Endothelial cell of umbilical vein (primary cell): ENCODE results near the gene SULF2. TPM values are rescaled to one million over a fixed set of nuclear protein-coding genes. Genes with fewer than 3 reads are reported as not detected.
A peak's percentile ranks its signal among the peaks of the same experiment; 100 is the strongest.

Source experiments
- BruUV-seq: library from RNA; stranded (reverse); fragments of 400-500 nt; replicated peaks from 2 replicates; lab custom pipeline; 2021; lab: Mats Ljungman, UMichigan
- CTCF ChIA-PET: fragments of 300-600, 350-600 bp; sonication (Branson Sonifier 250); formaldehyde crosslinking; loops from one replicate; lab custom pipeline; 2021; ENCODE audit warnings: antibody characterized with exemption, inconsistent platforms; lab: Charles Lee
- POLR2A ChIA-PET: fragments of 300-600, 350-600 bp; sonication (Branson Sonifier 250); formaldehyde crosslinking; loops from one replicate; lab custom pipeline; 2021; ENCODE audit warnings: antibody characterized with exemption, inconsistent platforms; lab: Charles Lee
- DNase-seq: peaks from one replicate; pipeline ENCODE4 v3.0.0-alpha.2; 2011; ENCODE audit warnings: low read depth, low spot score
- FAIRE-seq: peaks from 2 replicates; lab custom pipeline; 2011; peaks lifted over from hg19 to GRCh38; lab: Jason Lieb, UNC
- H2AFZ ChIP-seq: 2 replicates; pipeline ENCODE4 v1.6.0; 2012; ENCODE audit warnings: low read depth, low read length, control low read depth, inconsistent platforms
- H3K27ac ChIP-seq: 2 replicates; pipeline ENCODE4 v1.5.1; 2011; ENCODE audit warnings: low read depth, mild to moderate bottlenecking, control low read depth, low read length, moderate library complexity; ENCODE audit not compliant: insufficient read depth
- H3K27me3 ChIP-seq, 2 experiments: 2 replicates each; pipeline versions ENCODE4 v1.6.0 to v1.6.1; 2011; ENCODE audit warnings: low read length in 2 of 2, mixed read lengths in 1 of 2; ENCODE audit not compliant: control insufficient read depth in 2 of 2, insufficient read depth in 2 of 2
- H3K36me3 ChIP-seq, 2 experiments: 2 replicates in 1 of 2; 3 replicates in 1 of 2; pipeline ENCODE4 v1.5.1; 2011; ENCODE audit warnings: low read length in 2 of 2, mild to moderate bottlenecking in 1 of 2, moderate library complexity in 1 of 2; ENCODE audit not compliant: control insufficient read depth in 2 of 2, insufficient read depth in 2 of 2; ENCODE audit errors: extremely low read depth in 1 of 2
- H3K4me1 ChIP-seq: 3 replicates; pipeline ENCODE4 v1.5.1; 2011; ENCODE audit warnings: mild to moderate bottlenecking, low read length; ENCODE audit not compliant: control insufficient read depth, insufficient read depth; ENCODE audit errors: extremely low read depth
- H3K4me2 ChIP-seq: 2 replicates; pipeline ENCODE4 v1.6.1; 2011; ENCODE audit warnings: low read length, control low read depth, mixed read lengths; ENCODE audit not compliant: insufficient read depth
- H3K4me3 ChIP-seq, 3 experiments: fragments of 200-600 bp in 1 of 3; sonication (generic), shearing (Covaris generic) in 1 of 3; replicated peaks in 1 of 3; 2 replicates each; pipeline ENCODE4 v1.5.1; 2011 to 2016; ENCODE audit warnings: control low read depth in 3 of 3, low read length in 3 of 3, mild to moderate bottlenecking in 2 of 3, inconsistent platforms in 1 of 3, low read depth in 1 of 3, moderate library complexity in 1 of 3; ENCODE audit not compliant: insufficient read depth in 1 of 3
- H3K79me2 ChIP-seq: 2 replicates; pipeline ENCODE4 v1.6.0; 2012; ENCODE audit warnings: low read length, inconsistent platforms; ENCODE audit not compliant: control insufficient read depth, insufficient read depth
- H3K9ac ChIP-seq: replicated peaks from 2 replicates; pipeline ENCODE3; 2011; ENCODE audit warnings: low read length, control low read depth; ENCODE audit not compliant: insufficient read depth; ENCODE audit errors: extremely low read depth
- H3K9me1 ChIP-seq: replicated peaks from 3 replicates; pipeline ENCODE4 v1.6.0; 2011; ENCODE audit warnings: mild to moderate bottlenecking, low read length; ENCODE audit not compliant: control insufficient read depth, insufficient read depth; ENCODE audit errors: extremely low read depth
- H3K9me3 ChIP-seq: replicated peaks from 2 replicates; pipeline ENCODE4 v1.5.1; 2012; ENCODE audit warnings: low read length, inconsistent platforms; ENCODE audit not compliant: control insufficient read depth, insufficient read depth
- H4K20me1 ChIP-seq: replicated peaks from 2 replicates; pipeline ENCODE3; 2011; ENCODE audit warnings: mild to moderate bottlenecking, low read length; ENCODE audit not compliant: control insufficient read depth, insufficient read depth; ENCODE audit errors: extremely low read depth
- EZH2 ChIP-seq: IDR thresholded peaks from 2 replicates; pipeline ENCODE4 v1.6.1; 2012; ENCODE audit warnings: borderline replicate concordance, low read depth, mild to moderate bottlenecking, moderate library complexity, low read length, inconsistent platforms; ENCODE audit not compliant: severe bottlenecking
- FOS ChIP-seq: IDR thresholded peaks from 2 replicates; pipeline ENCODE4 v1.6.1; 2011; ENCODE audit warnings: mild to moderate bottlenecking, low read length, moderate library complexity, borderline replicate concordance; ENCODE audit not compliant: insufficient read depth
- MYC ChIP-seq: IDR thresholded peaks from one replicate; pipeline ENCODE4 v1.6.1; 2011; ENCODE audit warnings: mild to moderate bottlenecking, low read depth, low read length
- POLR2A ChIP-seq: IDR thresholded peaks from 2 replicates; pipeline ENCODE4 v1.6.1; 2012; ENCODE audit warnings: low read depth, mild to moderate bottlenecking, control low read depth, low read length
- POLR2AphosphoS5 ChIP-seq: IDR thresholded peaks from 2 replicates; pipeline ENCODE4 v1.6.1; 2012; ENCODE audit warnings: low read depth, mild to moderate bottlenecking, control low read depth, low read length, moderate library complexity; ENCODE audit not compliant: insufficient read depth
- dilution Hi-C: fragments of 300-500 bp; cut with MboI; formaldehyde crosslinking; loops from one replicate; pipeline ENCODE4 v1.15.0; 2019; ENCODE audit warnings: low sequenced_read_pairs; ENCODE audit not compliant: extremely low pct_ligation_motif_present
- intact Hi-C: fragments of 100-400 bp; cut with micrococcal nuclease; formaldehyde crosslinking; loops from one replicate; pipeline ENCODE4 v1.10.0; 2022
- polyA plus RNA-seq, 4 experiments: library from polyadenylated mRNA; depleted of rRNA in 3 of 4; stranded (reverse) in 3 of 4; unstranded in 1 of 4; fragments of >200 nt; gene quantifications; 2 replicates each; pipeline versions ENCODE4 v1.2.1 to v1.2.3, GENCODE V29; 2011 to 2012; ENCODE audit warnings: missing spikeins in 1 of 4
- total RNA-seq: library from RNA; stranded (reverse); gene quantifications from 2 replicates; pipeline ENCODE4 v1.2.3, GENCODE V29; 2021
- TF ChIP-seq, protein P1 (sequence below): IDR thresholded peaks from 2 replicates; pipeline ENCODE4 v1.6.1; 2011; ENCODE audit not compliant: insufficient read depth, insufficient read length
- TF ChIP-seq, protein P2 (sequence below), 2 donors: IDR thresholded peaks; 1 replicate in 1 of 2; 2 replicates in 1 of 2; pipeline ENCODE4 v1.5.1; 2011; ENCODE audit warnings: low read length in 2 of 2, mild to moderate bottlenecking in 2 of 2, moderate library complexity in 2 of 2, control low read depth in 1 of 2, inconsistent platforms in 1 of 2, low read depth in 1 of 2; ENCODE audit not compliant: insufficient read depth in 1 of 2; ENCODE audit errors: extremely low read depth in 1 of 2

Gene SULF2
- total and polyA plus RNA-seq, 2 donors (not counting 3 experiments of a cell fraction or from before 2014, with no cell fraction given), result 58.5 to 160 TPM

DNA sequence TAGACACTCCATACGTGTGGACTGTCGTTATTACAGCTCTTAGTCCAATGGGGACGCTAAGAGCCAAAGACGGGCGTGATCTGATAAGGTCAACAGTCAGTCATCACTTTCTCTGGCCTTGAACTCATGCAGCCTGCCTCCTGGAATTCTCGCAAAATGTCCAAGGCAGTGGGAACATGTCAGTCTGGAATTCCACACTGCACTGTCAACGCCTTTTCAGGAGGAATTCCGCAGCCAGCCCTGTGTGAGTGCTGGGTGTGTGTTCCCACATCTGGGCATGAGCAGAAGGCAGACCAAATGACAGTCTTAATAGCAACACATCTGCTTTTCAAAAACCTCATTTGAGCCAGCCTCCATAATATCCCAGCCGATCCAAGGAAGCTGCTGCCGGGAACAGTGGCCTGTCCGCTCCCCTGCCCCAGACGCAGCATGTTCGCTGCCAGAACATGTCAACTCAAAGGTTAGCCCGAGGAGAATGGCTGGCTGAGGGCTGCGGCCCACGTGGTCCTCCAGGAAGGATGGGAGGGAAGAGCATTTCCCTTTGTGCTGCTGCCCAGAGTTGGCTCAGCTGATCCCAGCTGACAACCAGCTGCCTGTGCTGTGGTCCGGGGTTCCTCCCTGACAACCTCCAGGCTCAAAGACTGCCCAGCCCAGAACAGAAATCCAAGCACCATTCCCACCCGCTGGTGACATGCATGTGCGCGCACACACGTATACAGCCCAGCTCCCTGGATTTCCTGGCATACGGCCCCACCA, 103.1 kb downstream of the SULF2 start:
- no peaks in the 10 kb centered on the region for H4K20me1 ChIP-seq
- intact Hi-C loops (no loop called here), dilution Hi-C loops (no loop called here)
- no peaks in the 10 kb centered on the region for H3K79me2 ChIP-seq
- H3K9me3 ChIP-seq, result no peaks in the 10 kb centered on the region
- no peak overlapping the region for H2AFZ ChIP-seq
- no peaks in the 10 kb centered on the region for H3K36me3 ChIP-seq
- no peak overlapping the region for H3K27ac ChIP-seq
- TF ChIP-seq, protein P1, sequence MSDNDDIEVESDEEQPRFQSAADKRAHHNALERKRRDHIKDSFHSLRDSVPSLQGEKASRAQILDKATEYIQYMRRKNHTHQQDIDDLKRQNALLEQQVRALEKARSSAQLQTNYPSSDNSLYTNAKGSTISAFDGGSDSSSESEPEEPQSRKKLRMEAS, result peak; percentile 79
- no peak for TF ChIP-seq MYC
- DNase-seq (peak; percentile 54), FAIRE-seq (peak; percentile 28)
- no peaks in the 10 kb centered on the region for H3K27me3 ChIP-seq
- ChIA-PET POLR2A (no interaction called here), CTCF (interaction anchor here (0.9 to 15.4 kb wide), 4 partner anchors 27 to 938 kb away, joined by 3 to 302 read pairs (median 5); no protein-coding TSS in a partner anchor)
- no peak overlapping the region for H3K9ac ChIP-seq
- no peak overlapping the region for H3K4me2 ChIP-seq
- no peak overlapping the region for H3K4me3 ChIP-seq
- BruUV-seq, result no TSS peak
- H3K4me1 ChIP-seq, result no peaks in the 10 kb centered on the region
- H3K9me1 ChIP-seq, result no peaks in the 10 kb centered on the region

DNA sequence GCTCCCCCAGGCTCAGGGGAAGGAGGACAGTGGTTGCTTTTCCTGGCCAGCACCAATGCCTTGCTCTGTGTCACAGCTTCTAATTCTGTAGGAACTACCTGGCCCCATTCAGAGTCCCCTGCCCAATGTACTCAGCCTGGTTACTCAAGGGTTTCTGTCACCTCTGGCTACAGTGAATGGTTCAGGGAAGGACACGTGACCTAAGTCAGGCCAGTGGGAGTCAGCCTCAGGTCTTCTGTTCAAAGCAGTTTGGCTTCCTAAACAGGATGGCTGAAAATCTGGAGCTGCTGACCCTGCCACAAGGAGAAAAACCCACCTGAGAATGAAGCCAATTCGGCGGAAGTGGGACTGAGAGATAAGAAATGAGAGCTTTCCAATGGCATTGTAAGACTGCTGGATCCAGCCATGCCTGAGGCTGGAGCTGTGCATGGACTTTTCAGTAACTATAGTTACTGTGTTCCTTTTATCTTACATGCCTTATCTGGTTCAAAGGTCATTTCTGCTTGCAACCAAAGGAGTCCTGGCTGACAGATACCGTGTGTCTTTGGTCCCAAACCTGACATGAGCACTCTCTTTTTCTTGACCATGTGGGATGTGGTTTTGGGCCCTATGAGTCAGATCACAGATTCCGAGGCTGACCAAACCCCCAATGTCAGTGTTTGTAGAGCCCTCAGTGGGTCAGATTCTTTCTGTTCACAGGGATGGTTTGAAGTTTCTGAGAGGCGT, 104.3 kb downstream of the SULF2 start:
- TF ChIP-seq, protein P2, sequence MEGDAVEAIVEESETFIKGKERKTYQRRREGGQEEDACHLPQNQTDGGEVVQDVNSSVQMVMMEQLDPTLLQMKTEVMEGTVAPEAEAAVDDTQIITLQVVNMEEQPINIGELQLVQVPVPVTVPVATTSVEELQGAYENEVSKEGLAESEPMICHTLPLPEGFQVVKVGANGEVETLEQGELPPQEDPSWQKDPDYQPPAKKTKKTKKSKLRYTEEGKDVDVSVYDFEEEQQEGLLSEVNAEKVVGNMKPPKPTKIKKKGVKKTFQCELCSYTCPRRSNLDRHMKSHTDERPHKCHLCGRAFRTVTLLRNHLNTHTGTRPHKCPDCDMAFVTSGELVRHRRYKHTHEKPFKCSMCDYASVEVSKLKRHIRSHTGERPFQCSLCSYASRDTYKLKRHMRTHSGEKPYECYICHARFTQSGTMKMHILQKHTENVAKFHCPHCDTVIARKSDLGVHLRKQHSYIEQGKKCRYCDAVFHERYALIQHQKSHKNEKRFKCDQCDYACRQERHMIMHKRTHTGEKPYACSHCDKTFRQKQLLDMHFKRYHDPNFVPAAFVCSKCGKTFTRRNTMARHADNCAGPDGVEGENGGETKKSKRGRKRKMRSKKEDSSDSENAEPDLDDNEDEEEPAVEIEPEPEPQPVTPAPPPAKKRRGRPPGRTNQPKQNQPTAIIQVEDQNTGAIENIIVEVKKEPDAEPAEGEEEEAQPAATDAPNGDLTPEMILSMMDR (IDR thresholded peaks at IDR 0.05; ENCODE audit: extremely low read depth in 1 of 2, insufficient read depth in 1 of 2, low read depth in 1 of 2, low read length in 2 of 2), result no peak
- TF ChIP-seq, protein P1, result no peak
- TF ChIP-seq MYC (no peak), POLR2A (no peak), EZH2 (no peak), POLR2AphosphoS5 (no peak), FOS (no peak)
- Histone ChIP-seq H3K79me2 (no peaks in the 10 kb centered on the region), H3K36me3 (no peaks in the 10 kb centered on the region), H4K20me1 (no peaks in the 10 kb centered on the region), H3K4me1 (no peaks in the 10 kb centered on the region), H3K9me1 (no peaks in the 10 kb centered on the region), H3K4me2 (no peak overlapping the region), H2AFZ (no peak overlapping the region), H3K9me3 (no peaks in the 10 kb centered on the region), H3K4me3 (no peak overlapping the region), H3K27ac (no peak overlapping the region), H3K9ac (no peak overlapping the region), H3K27me3 (no peaks in the 10 kb centered on the region)
- intact Hi-C loops (no loop called here), dilution Hi-C loops (no loop called here)
- ChIA-PET CTCF (interaction anchor here (1.2 to 15.4 kb wide), 4 partner anchors 105 to 939 kb away, joined by 3 to 302 read pairs (median 5); no protein-coding TSS in a partner anchor), POLR2A (no interaction called here)
- FAIRE-seq, result no peak
- DNase-seq, result no peak
- BruUV-seq, result no TSS peak
